SW480 (cell line): ENCODE data around the gene TMEM266.
A peak's percentile ranks its signal among the peaks of the same experiment; 100 is the strongest.

Source experiments
- DNase-seq: peaks from one replicate; pipeline ENCODE4 v3.0.0-alpha.2; 2016; ENCODE audit warnings: low spot score

Gene TMEM266

GRCh38 chr15:76185716-76186115, 125.9 kb downstream of the TMEM266 start:
- peak; percentile 53 for DNase-seq

- no peak for DNase-seq
These were observed 127.4 kb downstream of the TMEM266 start for GRCh38 chr15:76187163-76187562.

GRCh38 chr15:76189106-76189505, 129.3 kb downstream of the TMEM266 start:
- no peak for DNase-seq

DNA sequence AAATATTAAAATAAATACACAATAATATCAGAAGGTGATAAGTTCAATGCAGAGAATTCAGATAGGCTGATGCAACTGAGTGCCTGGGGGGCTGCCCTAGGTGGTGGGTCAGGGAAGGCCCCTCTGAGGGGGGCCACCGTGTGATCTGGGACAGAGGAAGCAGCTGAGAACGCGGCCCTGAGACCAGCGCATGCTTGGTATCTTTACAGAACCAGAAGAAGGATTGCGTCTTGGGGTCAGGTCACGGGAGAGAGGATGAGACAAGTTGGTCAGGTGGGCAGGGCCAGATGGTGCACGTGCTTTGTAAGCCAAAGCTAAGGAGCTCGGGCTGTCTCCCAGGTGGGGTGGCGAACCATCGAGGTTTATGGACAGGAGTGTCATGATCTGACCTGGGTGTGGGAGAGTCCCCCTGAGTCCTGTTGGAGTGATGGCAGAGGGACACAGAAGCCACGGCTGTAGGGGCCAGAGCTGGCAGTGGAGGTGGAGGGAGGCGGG, 130.3 kb downstream of the TMEM266 start:
- DNase-seq = no peak

DNA sequence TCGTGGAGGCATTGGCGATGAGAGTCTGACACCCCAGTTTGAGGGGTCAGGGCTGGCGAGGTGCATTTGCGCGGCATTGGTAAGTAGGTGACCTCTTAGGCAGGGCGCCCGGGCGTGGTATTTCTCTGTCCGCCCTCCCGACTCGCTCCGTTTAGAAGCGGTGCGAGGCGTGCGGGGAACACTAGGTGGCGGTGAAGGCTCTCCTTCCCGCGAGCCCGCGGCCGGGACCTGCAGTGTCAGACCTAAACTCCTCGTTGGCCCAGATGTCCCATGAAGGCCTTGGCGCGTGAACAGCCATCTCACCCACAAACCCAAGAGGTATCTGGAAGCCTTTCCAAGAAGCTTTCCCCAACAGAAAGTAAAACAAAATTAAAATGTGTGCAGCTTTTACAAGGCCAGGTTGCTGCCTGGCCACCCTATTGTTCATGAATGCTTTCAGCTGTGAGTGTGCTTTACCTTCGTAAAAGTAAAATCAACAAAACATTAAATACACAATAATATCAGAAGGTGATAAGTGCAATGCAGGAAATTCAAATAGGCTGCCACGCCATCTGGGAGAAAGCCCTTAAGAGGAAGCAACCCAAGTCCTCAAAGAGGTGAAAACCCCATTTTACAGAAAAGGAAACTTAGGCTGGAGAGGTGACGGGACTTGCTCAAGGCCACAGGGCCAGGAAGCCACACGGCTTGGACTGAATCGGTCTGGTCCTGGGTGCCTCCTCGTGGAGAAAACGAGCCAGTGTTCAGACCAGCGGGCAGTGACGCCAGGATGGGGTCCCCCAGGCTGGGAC, 131.2 kb downstream of the TMEM266 start:
- DNase-seq = peak; percentile 70

- DNase-seq = no peak
These were observed 131.9 kb downstream of the TMEM266 start for GRCh38 chr15:76191539-76192244.

DNA sequence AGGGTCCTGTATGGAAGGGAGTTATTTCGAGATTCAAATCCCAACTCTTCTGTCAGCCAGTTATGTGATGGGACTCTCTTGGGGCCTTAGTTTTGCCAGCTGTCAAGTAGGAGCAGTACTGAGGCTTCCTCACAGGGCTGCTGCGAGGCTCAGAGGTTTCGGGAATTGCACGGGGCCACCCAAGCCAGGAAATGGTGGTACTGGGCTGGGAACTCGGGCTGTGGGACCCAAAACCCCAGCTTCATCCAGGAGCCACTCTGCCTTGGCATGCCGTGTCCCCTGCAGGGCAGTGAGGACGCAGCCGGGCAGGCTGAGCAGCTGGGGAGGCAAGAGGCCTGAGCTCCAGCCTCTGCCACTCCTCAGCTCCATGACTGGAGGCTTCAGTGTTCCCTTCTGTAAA, 132.9 kb downstream of the TMEM266 start:
- no peak for DNase-seq

GRCh38 chr15:76193934-76194333, 134.1 kb downstream of the TMEM266 start:
- DNase-seq = no peak

DNA sequence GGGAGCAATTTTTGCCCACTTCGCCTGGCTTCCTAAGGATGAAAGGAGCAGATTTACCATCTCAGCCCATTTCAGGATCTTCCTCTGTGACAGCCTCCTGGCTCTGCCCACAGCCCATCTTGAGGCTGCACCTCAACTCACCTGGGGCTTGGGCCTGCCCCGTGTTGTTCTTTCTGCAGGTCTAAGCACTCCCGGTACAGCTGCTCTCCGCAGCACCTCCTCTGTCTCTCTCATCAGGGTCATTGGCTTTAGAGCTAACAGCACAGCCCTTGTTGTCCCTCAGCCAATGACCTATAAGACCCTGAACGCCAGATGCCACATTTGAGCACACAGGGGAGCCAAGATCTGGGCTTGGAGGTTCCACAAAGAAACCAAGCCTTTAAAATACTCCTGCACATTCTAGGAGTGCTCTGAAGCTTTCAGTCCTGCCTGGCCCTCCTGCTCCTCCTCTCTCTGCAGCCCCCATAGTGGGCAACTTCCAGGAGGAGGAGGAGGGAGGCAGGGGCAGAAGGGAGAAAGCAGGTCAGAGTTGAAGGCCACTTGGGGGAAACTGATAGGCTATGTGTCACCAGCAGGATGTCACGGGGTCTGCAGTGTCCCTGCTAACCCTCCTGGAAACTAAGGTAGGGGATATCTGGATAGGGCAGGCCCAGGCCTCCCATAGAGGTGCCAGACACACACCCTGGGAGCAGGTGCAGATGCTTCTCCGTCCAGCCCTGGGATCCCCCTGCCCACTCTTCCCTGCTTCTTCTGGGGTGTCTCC, 135.9 kb downstream of the TMEM266 start:
- no peak for DNase-seq

- peak; percentile 72 for DNase-seq
These were observed 136.8 kb downstream of the TMEM266 start for GRCh38 chr15:76196269-76197231.

GRCh38 chr15:76197703-76198455, 138.1 kb downstream of the TMEM266 start:
- DNase-seq = peak; percentile 47

DNA sequence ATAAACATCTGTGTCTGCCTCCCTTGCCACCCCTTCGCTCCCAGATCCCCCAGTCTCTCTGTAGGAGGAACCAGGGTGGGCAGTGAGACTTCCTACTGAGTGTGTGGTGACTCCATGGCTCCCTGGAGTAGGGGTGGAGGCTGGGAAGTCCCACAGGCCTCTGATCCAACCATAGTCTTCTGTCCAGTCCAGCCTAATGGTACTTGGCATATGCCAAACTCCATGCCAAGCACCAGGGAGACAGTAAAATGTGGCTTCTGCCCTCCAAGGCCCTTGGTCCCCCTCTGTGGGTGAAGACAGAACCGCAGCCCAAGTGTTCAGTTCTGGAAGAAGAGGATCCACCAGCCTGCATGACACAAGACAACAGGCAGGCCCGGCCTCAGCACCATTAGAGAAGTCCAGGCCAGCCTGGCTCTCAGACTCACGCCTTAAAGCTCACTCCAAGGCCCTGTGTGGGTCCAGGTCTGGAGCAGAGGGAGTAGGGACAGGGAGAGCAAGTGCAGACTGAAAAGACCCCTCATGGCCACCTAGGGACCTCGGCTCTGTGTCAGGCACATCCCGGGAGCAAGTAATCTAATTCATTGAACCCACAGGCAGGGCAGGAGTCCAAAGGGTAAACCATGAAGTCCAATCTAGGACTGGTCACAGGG, 138.8 kb downstream of the TMEM266 start:
- DNase-seq = no peak

GRCh38 chr15:76199106-76200082, 139.6 kb downstream of the TMEM266 start:
- DNase-seq = no peak

DNA sequence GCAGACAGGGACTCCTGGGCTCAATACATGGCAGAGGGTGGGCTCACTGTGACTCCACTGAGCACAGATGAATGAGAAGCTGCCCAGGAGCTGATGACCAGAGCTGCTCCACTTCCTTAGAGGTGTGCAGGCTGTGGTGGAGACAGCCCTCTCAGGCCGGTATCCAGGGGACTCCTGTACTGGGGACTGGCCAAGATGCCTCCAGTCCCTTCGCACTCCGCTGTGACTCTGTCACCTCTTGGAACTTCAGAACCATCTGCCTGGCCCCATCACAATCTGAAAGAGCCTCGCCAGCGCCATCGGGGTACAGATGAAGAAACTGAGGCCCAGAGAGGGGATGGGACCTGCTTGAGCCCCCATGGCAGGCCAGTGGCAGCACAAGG, 140.3 kb downstream of the TMEM266 start:
- DNase-seq = no peak

DNA sequence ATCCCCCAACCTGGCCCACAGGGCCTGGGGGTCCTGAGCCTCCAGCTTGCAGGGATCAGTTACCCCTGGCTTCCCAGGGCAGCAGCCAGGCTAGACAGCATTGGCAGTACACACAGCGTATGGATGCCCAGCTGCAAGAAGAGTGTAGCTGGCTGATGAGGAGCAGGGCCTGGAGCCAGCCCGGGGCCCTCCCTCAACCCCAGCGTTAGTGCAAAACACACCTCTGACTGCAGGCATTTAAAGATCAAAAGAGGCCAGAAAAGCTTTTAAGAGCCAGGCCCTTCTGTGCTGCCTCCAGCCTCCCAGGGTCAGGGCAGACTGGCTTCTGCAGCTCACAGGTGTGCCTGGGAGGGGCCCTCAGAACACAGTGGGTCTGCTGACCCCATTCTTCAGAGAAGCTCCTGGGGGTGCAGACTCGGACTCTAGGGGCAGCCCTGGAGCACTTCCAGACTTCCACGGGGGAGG, 140.9 kb downstream of the TMEM266 start:
- peak; percentile 20 for DNase-seq

DNA sequence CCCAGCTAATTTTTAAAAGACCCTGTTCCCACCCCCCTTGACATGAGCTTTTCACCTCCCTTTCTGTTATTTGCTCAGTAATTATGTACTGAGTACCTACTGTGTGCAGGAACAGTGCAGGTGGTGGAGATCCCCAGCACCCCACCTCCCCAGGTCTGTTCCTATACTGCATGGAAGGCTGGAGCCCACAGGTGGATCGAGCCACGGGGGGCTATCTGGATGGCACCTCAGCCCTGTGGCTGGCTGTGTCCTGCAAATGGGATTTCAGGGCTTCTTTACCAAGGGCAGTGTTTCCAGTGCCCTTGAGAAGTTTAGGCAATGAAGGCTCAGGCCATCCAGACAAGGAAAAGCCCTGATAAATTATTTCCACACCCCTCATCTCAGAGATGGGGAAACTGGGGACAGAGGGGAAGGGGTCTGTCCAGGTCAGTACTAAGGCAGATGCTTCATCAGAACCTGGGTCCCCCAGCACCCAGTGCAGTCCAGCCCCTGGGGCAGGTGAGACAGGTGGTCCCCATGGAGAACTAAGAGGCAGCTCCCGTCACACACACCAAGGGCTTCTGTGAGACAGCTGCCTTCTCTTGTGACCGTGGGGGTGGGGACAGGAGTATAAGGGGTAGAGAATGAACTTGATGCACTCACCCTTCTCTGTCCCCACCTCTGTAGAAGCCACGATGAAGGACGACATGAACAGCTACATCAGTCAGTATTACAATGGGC, 141.9 kb downstream of the TMEM266 start:
- no peak for DNase-seq

DNA sequence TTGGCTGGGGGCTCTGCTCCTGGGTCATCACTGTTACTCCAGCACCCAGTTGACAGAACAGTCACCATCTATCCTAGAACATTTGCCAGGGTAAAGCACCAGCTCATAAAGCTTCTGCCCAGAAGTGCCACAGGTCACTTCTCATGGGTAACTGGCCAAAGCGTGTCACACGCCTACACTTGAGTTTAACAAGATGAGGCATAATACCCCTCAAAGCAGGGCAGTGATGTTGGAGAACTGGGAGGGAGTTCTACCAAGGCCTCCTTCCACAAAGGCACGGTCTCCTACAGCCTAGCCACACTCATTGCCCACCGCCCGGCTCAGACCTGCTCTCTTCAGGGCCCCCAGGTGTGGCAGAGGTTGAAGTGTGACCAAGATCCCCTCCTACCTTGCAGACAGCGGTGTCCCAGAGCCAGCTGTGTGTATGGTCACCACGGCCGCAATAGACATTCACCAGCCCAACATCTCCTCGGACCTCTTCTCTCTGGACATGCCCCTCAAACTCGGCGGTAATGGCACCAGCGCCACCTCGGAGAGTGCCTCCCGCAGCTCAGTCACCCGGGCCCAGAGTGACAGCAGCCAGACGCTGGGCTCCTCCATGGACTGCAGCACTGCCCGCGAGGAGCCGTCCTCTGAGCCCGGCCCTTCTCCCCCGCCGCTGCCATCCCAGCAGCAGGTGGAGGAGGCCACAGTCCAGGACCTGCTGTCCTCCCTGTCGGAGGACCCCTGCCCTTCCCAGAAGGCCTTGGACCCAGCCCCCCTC, 143.7 kb downstream of the TMEM266 start:
- no peak for DNase-seq
